Body of pancreas (tissue), 4 donors: ENCODE results near the gene CIB2.

Experiments used
- CTCF ChIP-seq, 7 experiments: fragments of 450-650 bp in 4 of 7; fragments of 200-600 bp in 3 of 7; sonication (generic) in 3 of 7; IDR thresholded peaks; one replicate each; pipeline ENCODE4 v1.5.1; 2016 to 2019; ENCODE audit warnings: antibody characterized with exemption in 7 of 7
- POLR2A ChIP-seq, 3 donors: fragments of 450-650 bp; IDR thresholded peaks; one replicate each; pipeline ENCODE4 v1.6.1; 2016; ENCODE audit warnings: antibody characterized with exemption in 3 of 3, mild to moderate bottlenecking in 2 of 3

- TF ChIP-seq POLR2A (IDR thresholded peaks at IDR 0.05) (no peak), CTCF (IDR thresholded peaks at IDR 0.05) (no peak)
These were observed 44.1 kb upstream of the CIB2 start for GRCh38 chr15:78175330-78175729.
